ENCODE data around the gene NIPSNAP3A. TPM values are rescaled to one million over a fixed set of nuclear protein-coding genes. Genes with fewer than 3 reads are reported as not detected.
A peak's percentile ranks its signal among the peaks of the same experiment; 100 is the strongest.
"Not testable (repeated sequence)": the region's sequence is repeated elsewhere in the genome, so short reads cannot be mapped to it uniquely, and the experiment has no call there.

Gene NIPSNAP3A
- total RNA-seq = 10 to 100 TPM; 14.1 to 16.2 TPM

DNA sequence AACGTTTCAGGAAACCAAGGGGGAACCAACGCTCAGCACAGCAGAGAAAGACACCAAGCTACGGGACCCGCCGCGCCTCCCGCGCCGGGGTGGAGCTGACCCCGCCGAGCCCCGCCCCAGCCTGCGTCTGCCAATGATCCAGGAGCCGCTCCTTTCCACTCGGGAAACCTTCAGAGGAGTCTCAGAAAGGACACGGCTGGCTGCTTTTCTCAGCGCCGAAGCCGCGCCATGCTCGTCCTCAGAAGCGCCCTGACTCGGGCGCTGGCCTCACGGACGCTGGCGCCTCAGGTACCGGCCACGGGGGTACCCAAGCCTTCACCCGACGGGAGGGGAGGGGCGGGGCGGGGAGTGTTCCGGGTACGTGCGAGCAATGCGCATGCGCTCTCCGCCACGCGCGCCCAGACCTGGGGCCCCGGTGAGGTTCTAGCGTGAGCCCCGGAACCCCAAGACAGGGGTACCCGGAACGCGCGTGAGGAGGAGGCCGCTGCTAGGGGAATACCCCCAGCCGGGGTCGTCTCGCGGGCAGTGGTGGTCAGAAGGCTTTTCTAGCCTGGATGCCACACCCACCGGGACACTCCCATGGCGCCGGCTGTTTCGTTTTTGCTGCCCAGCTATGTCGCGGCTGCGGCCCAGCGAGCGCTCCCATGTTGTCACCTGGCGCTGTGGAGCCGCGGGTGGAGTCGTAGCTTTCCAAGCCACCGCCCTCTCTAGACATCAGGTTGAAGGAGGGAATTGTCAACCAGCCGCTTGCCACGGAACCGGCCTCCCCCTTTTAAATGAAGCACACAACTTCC is at the start of gene NIPSNAP3A:
Gene NIPSNAP3A, plus strand, starts transcription at position 119 of the 794 bp plus-strand sequence. Its CDS starts 110 bp downstream, at position 229.
- H3K4me3 Mint-ChIP-seq = peak within 1 kb of the TSS; percentile 91
- peaks cover 15% of the 10 kb centered on the region for H3K36me3 Mint-ChIP-seq
- H3K9me3 Mint-ChIP-seq (ENCODE audit: low read depth) = no peaks in the 10 kb centered on the region
- peaks cover 21% of the 10 kb centered on the region for H3K4me1 Mint-ChIP-seq
- DNase-seq = peak; percentile 91
- peak; percentile 94 for ATAC-seq
- H3K27me3 Mint-ChIP-seq = no peaks in the 10 kb centered on the region
- peak within 1 kb of the TSS; percentile 90 for H3K27ac Mint-ChIP-seq
- CTCF ChIA-PET = interaction anchor here (2.4 to 2.7 kb wide), 2 partner anchors 13 to 16 kb away, joined by 6 to 10 read pairs; partner anchors contain the start of gene NIPSNAP3B

DNA sequence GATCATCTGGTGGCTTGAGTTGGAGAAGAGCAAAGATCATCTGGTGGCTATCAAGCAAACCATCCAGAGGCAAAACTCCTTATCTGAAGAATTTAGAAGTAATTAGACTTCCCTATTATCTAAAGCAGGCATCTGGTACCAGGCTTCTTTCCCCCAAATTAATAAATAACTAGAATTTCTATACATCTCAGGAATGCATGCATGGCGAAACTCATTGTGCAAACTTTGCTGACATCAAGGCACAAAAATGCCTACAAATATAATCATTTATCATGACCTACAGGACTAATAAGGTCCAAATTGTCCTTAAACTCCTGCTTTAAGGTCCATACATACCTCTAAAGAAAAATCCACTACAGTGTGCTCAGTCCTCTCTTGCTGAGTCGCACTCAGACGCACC is 47.2 kb upstream of the NIPSNAP3A start:
- CTCF ChIA-PET = no interaction called here
- Mint-ChIP-seq H3K36me3 (no peaks in the 10 kb centered on the region), H3K27ac (no peak overlapping the region), H3K9me3 (ENCODE audit: low read depth) (no peaks in the 10 kb centered on the region), H3K4me3 (no peak overlapping the region), H3K27me3 (no peaks in the 10 kb centered on the region), H3K4me1 (no peaks in the 10 kb centered on the region)
- ATAC-seq (no peak), DNase-seq (no peak)

DNA sequence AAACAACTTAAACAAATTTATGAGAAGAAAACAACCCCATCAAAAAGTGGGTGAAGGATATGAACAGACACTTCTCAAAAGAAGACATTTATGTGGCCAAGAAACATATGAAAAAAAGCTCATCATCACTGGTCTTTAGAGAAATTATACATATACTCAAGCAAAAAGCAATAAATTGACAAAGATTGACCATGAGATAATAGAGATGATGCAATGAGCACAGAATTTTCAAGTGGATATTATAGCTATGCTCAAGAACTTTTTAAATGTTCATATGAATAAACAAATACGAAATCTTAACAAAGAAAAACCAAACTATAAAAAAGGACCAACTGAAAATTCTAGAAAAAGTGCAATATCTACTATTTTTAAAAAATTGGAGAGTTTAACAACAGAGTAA is 38.7 kb upstream of the NIPSNAP3A start:
- CTCF ChIA-PET; H3K4me1 Mint-ChIP-seq; H3K9me3 Mint-ChIP-seq (ENCODE audit: low read depth); DNase-seq; H3K36me3 Mint-ChIP-seq; H3K4me3 Mint-ChIP-seq; ATAC-seq; H3K27me3 Mint-ChIP-seq; H3K27ac Mint-ChIP-seq: not testable (repeated sequence)

DNA sequence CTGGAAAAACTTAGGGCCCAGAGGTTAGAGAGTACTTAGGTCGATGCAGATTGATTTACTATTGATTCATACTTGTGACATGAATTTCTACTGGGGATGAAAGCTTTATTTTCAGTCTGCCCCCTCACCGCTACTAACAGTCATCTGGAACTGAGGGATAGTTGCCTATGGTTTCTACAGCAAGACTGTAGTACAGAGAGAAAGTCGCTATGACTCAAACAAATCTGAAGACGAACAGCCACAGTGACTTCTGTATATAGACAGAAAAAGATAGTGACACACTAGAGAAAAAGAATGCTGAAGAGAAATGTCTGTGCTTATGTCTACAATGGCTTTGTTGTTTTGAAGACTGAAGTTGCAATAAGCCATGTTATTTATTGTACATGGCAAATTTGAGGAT is 35.9 kb upstream of the NIPSNAP3A start:
- CTCF ChIA-PET = no interaction called here
- ATAC-seq (no peak), DNase-seq (no peak)
- no peaks in the 10 kb centered on the region for H3K36me3 Mint-ChIP-seq
- no peaks in the 10 kb centered on the region for H3K4me1 Mint-ChIP-seq
- no peaks in the 10 kb centered on the region for H3K9me3 Mint-ChIP-seq (ENCODE audit: low read depth)
- H3K4me3 Mint-ChIP-seq = no peak overlapping the region
- H3K27ac Mint-ChIP-seq = no peak overlapping the region
- no peaks in the 10 kb centered on the region for H3K27me3 Mint-ChIP-seq

DNA sequence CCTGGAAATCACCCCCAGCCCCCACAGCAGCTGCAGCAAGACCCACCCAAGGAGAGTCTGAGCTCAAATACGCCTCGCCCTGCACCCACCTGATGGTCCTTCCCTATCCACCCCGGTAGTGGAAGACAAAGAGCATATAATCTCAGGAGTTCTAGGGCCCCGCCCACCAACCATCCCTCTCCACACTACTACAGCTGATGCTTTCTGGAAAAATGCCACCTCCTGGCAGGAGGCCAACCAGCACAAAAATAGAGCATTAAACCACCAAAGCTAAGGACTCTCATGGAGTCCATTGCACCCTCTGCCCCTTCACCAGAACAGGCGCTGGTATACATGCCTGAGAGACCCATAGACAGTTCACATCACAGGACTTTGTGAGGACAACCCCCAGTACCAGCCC is 22.5 kb upstream of the NIPSNAP3A start:
- H3K27me3 Mint-ChIP-seq = peaks cover 8% of the 10 kb centered on the region
- no peak for ATAC-seq
- no peaks in the 10 kb centered on the region for H3K9me3 Mint-ChIP-seq (ENCODE audit: low read depth)
- H3K36me3 Mint-ChIP-seq = no peaks in the 10 kb centered on the region
- H3K27ac Mint-ChIP-seq = no peak overlapping the region
- peaks cover 9% of the 10 kb centered on the region for H3K4me1 Mint-ChIP-seq
- no peak for DNase-seq
- CTCF ChIA-PET = no interaction called here
- no peak overlapping the region for H3K4me3 Mint-ChIP-seq

DNA sequence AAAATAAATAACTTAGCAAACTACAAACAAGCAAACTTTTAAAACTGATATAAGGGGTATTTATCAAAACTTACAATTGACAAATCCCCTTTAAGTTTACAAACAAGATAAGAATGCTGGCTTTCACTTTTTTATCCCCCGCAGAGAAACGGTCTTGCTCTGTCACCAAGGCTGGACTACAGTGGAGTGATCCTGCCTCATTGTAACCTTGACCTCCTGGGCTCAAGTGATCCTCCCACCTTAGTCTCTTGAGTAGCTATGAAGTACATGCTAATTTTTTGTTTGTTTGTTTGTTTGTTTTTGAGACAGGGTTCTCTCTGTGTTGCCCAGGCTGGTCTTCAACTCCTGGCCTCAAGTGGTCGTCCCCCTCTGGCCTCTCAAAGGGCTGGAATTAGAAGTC is 9.0 kb upstream of the NIPSNAP3A start:
- H3K36me3 Mint-ChIP-seq = no peaks in the 10 kb centered on the region
- no peak for ATAC-seq

DNA sequence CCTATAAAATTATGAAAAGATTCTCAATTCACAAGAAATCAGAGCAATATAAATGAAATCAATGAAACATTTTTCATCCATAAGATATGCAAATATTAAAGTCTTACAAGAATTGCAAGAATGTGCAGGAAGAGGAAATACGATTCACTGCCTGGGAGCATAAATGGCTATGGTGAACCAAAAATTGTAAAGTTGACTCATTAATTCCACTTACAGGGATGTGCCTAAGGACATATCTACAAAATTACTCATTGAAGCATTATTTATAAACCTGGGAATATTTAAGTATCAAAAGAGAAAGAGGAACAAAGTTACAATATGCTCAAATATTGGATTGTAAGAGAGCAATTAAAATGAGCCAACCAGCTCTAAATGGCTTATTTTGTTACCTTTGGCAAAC is 6.9 kb upstream of the NIPSNAP3A start:
- ATAC-seq (no peak), DNase-seq (no peak)
- Mint-ChIP-seq H3K4me3 (no peak overlapping the region), H3K9me3 (ENCODE audit: low read depth) (no peaks in the 10 kb centered on the region), H3K4me1 (peaks cover 5% of the 10 kb centered on the region), H3K27me3 (no peaks in the 10 kb centered on the region), H3K36me3 (no peaks in the 10 kb centered on the region), H3K27ac (no peak overlapping the region)
- CTCF ChIA-PET = interaction anchor here (1.5 kb wide), 1 partner anchor 15 kb away, joined by 3 read pairs; no protein-coding TSS in a partner anchor

More for the DNA sequence above, 9.0 kb upstream of the NIPSNAP3A start:
- CTCF ChIA-PET = no interaction called here
- DNase-seq = no peak
- Mint-ChIP-seq H3K27ac (no peak overlapping the region), H3K27me3 (no peaks in the 10 kb centered on the region), H3K9me3 (ENCODE audit: low read depth) (no peaks in the 10 kb centered on the region), H3K4me1 (peaks cover 5% of the 10 kb centered on the region), H3K4me3 (no peak overlapping the region)

DNA sequence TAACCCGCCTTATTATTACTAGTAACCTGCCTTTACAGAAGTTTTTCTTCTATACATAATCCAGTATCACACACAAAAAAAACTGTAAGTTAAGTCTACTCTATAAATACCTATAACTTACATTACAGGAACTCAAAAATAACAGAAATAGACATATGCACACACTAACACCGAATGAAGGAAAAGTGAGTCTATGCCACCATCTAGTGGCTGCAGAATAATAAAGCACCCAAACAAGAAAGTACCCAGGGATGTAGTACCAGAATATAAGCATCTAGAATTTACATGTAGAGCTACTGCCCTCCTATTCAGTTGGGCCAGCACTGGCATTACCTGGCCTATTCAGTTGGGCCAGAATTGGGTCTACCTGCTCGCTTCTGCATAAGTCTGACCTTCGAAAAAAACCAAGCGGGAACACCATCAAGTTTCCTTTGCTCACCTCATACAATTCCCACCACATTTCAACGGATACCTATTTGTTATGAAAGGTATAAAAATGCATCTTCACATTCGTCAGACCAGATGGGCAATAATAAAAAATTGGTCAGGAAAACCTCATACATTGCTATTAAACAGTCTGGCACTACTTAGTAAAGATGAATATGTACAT is 4.0 kb upstream of the NIPSNAP3A start:
- Mint-ChIP-seq H3K4me3 (no peak overlapping the region), H3K27me3 (no peaks in the 10 kb centered on the region), H3K4me1 (peaks cover 8% of the 10 kb centered on the region), H3K9me3 (ENCODE audit: low read depth) (no peaks in the 10 kb centered on the region), H3K27ac (no peak overlapping the region), H3K36me3 (no peaks in the 10 kb centered on the region)
- CTCF ChIA-PET = interaction anchor here (0.7 to 1.2 kb wide), 3 partner anchors 69 to 1345 kb away, joined by 3 read pairs; partner anchors contain the start of gene SMC2
- DNase-seq (peak; percentile 45), ATAC-seq (no peak)

DNA sequence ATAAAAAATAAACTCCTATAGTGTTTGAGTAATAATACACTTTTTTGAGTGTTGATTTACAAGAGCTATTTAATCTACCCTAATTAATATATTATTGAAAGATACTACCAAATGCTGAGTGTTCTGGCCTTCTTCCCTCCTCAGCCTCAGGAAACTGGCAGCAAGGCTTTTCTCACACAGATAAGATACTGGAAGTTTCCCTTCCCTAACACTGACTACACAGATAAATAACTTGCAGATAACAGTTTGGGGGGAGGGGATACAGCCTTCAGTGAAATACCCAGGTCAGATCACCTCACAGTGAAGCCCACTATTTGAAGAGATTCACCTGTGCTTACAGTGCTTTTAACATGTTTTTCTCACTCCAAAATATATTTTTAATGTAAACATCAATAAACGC is 1.6 kb upstream of the NIPSNAP3A start:
- H3K9me3 Mint-ChIP-seq (ENCODE audit: low read depth) = no peaks in the 10 kb centered on the region
- no peaks in the 10 kb centered on the region for H3K27me3 Mint-ChIP-seq
- no peak overlapping the region for H3K4me3 Mint-ChIP-seq
- peaks cover 5% of the 10 kb centered on the region for H3K36me3 Mint-ChIP-seq
- ATAC-seq = no peak
- H3K4me1 Mint-ChIP-seq = peaks cover 21% of the 10 kb centered on the region
- peak overlapping the region; percentile 36 for H3K27ac Mint-ChIP-seq
- CTCF ChIA-PET = interaction anchor here (2.4 to 2.7 kb wide), 2 partner anchors 15 to 18 kb away, joined by 6 to 10 read pairs; partner anchors contain the start of gene NIPSNAP3B
- DNase-seq = no peak

DNA sequence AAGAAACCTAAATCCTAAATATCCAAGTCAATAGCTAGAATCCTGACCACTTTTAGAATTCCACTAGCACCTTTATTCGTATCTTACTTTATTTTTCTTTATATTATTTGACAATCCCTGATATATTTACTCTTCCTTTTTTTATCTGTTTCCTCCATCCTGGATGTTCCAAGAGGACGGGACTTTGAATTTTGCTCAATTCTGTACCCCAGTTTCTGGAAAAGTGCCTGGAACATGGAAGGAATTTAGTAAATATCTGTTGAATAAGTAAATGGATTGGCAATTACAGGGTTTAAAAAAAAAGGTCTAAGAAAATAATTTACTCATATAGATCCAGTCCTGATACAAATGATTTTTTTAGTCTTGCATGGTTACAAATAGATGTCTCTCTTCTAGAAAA is 1.2 kb upstream of the NIPSNAP3A start:
- no peak for ATAC-seq
- H3K27me3 Mint-ChIP-seq = no peaks in the 10 kb centered on the region
- no peaks in the 10 kb centered on the region for H3K9me3 Mint-ChIP-seq (ENCODE audit: low read depth)
- H3K4me1 Mint-ChIP-seq = peaks cover 21% of the 10 kb centered on the region
- no peak for DNase-seq
- H3K27ac Mint-ChIP-seq = no peak overlapping the region
- H3K4me3 Mint-ChIP-seq = peak overlapping the region; percentile 91
- H3K36me3 Mint-ChIP-seq = peaks cover 7% of the 10 kb centered on the region
- CTCF ChIA-PET = interaction anchor here (2.4 to 2.7 kb wide), 2 partner anchors 15 to 17 kb away, joined by 6 to 10 read pairs; partner anchors contain the start of gene NIPSNAP3B

DNA sequence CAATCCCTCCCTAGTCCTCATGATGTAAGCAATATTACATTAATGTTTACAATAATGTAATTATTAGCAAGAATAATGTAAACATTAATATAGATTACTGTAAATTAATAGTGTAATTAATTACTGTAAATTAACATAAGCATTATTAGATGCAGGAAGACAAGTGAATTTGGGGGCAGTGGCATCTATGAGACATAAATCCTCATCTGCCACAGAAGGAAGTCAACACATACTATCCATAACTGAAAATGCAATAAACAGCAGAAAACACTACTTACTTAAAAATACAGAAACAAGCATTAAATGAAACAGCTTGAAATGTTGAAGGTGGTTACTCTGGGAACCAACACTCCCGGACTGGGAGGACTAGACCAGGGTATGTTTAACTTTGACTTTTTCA is 685 bp upstream of the NIPSNAP3A start:
- Mint-ChIP-seq H3K27me3 (no peaks in the 10 kb centered on the region), H3K4me3 (peak overlapping the region; percentile 91), H3K9me3 (ENCODE audit: low read depth) (no peaks in the 10 kb centered on the region), H3K27ac (peak overlapping the region; percentile 90), H3K4me1 (peaks cover 21% of the 10 kb centered on the region), H3K36me3 (peaks cover 7% of the 10 kb centered on the region)
- CTCF ChIA-PET = interaction anchor here (2.4 to 2.7 kb wide), 2 partner anchors 14 to 17 kb away, joined by 6 to 10 read pairs; partner anchors contain the start of gene NIPSNAP3B
- no peak for ATAC-seq
- no peak for DNase-seq

DNA sequence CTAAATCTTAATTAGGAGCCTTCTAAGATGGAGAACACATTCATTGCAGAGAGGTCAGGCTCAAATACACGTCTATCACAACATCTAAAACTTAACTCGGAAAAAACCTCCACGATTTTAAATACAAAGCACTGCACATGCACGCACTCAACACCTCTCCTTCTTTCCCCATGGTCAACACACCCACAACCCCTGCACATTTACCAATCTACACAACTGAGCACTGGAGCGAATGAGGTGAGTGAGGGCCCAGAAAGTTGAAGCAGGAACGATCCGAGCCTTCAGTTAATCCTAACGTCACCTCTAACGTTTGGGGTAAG is 278 bp upstream of the NIPSNAP3A start:
- Mint-ChIP-seq H3K27ac (peak overlapping the region; percentile 90), H3K36me3 (peaks cover 9% of the 10 kb centered on the region), H3K27me3 (no peaks in the 10 kb centered on the region), H3K4me1 (peaks cover 21% of the 10 kb centered on the region), H3K9me3 (ENCODE audit: low read depth) (no peaks in the 10 kb centered on the region), H3K4me3 (peak overlapping the region; percentile 91)
- CTCF ChIA-PET = interaction anchor here (2.4 to 2.7 kb wide), 2 partner anchors 14 to 16 kb away, joined by 6 to 10 read pairs; partner anchors contain the start of gene NIPSNAP3B
- ATAC-seq (no peak), DNase-seq (no peak)

DNA sequence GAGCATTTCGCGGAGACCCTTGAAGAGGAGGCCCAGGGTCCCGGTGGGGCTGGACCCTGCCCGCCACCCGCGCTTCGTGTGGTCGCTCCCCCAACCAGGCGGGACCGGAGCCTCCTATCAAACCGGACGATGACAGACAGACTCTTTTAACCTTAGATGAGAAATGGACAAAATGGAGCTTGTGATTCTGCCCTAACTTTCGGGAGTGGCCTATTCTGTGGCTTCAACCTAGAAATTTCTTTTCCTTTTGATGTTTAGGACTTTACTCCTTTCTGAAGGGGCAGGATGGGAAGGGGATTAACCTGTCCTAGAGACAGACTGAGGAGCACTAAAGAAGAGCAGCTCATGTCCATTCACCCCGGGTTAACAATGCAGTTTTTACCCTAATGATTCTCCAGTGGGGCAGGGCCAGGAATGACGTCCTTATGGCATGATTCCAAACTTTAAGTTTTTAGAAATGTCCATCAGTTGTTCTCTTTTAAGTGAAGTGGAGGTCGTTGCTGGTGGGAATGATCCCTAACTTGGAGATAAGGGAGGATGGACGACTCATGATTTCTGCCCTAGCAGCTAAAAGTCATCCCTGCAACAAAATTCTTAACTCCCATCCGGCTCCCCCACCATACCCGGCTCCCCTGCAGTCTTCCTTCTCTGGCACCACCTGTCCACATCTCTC is 1.0 kb downstream of the NIPSNAP3A start:
- Mint-ChIP-seq H3K27me3 (no peaks in the 10 kb centered on the region), H3K9me3 (ENCODE audit: low read depth) (no peaks in the 10 kb centered on the region), H3K4me3 (peak overlapping the region; percentile 91), H3K4me1 (peaks cover 21% of the 10 kb centered on the region), H3K27ac (peak overlapping the region; percentile 90), H3K36me3 (peaks cover 16% of the 10 kb centered on the region)
- CTCF ChIA-PET = no interaction called here
- no peak for ATAC-seq
- no peak for DNase-seq
